Stimulated activated CD8-positive, alpha-beta memory T cell treated with anti-CD3 and anti-CD28 coated beads, Interleukin-15, amount 100 ng/mL, for 24 hours (primary cell): ENCODE results near the gene RSPH1.

Experiments used
- DNase-seq: peaks from one replicate; pipeline ENCODE4 v3.0.0-alpha.2; 2020; ENCODE audit warnings: low read depth

Gene RSPH1

DNA sequence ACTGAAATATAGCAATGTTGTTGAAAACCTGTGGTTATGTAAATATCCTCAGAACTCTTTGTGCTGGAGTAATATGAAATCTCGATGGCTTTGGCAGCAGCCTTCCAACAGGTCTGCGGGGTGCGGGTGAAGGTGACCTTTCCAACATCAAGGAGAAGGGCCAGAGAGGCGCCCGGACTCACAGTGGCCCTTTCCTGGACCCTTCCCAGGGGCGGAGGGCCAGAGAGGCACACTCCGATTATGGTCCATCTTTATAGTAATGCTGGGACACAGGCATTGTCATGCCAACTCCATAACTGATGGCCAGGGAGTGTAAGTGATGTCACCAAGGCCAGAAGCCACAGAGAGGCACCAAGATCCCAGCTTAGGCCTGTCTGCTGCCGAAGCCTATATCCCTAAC, 35.7 kb upstream of the RSPH1 start:
- no peak for DNase-seq

GRCh38 chr21:42530167-42530518, 34.1 kb upstream of the RSPH1 start:
- no peak for DNase-seq

DNA sequence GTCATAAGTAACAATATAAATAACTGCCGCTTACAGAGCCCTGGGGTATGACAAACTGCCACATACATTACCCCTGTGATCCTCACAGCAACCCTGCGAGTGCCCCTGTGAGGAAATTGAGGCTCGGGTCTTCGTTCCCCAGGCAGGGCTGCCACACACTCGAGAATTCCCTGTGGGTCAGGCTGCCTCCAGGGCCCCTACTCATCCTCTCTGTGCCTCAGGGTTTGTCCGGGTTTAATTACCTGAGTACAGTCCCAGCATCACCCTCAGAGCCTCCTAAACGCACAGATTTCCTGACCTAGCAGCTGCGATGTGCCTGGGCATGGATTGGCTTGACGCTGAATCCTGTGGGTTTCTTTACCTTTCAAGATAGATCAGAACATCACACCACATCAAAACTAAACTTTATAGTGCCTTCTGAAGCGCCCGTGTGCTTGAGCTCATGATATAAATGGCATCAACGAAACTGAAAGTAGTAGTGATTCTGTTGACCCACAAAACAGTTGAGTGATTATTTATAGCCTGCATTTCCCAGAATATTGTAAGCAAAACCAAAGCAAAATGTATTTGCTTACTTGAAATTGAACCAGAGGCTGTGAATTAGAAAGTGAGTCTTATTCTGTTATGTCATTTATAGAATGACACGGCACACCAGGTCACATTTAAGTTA, 31.6 kb upstream of the RSPH1 start:
- DNase-seq, result no peak

DNA sequence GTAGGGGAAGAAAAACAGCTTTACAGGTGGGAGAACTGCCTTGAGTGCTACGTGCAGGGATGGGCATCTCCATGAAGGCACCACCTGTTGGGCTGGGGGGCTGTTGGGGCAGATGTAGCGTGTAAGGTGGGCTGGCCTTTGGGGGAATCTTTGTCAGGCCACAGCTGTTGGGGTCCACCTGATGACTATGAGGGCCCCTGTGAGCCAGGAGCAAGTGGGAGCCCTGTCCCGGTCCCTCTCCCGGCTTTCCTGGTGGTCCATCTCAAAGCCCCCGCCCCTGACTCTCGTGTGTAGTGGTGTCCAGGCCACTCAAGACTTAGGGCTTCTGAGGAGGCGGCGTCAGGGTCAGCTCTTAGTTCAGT, 31.1 kb upstream of the RSPH1 start:
- no peak for DNase-seq

DNA sequence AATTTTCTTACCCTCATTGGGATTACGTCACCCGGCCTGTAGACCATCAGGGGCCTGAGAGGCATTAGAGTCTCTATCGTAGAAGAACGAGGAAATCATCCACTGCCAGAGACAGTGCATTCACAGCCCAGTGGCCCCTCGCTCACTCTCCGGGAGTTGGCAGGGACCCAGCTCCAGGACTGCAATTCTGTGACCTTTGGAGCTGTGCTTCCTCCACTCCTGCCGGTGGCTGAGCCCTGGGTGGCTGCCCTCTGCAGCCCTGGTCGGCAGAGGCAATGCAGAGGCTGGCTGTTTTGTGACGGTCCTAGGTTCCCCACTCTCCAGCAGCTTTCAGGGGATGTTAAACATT, 30.3 kb upstream of the RSPH1 start:
- no peak for DNase-seq

- no peak for DNase-seq
These were observed 29.8 kb upstream of the RSPH1 start for GRCh38 chr21:42525676-42526378.

DNA sequence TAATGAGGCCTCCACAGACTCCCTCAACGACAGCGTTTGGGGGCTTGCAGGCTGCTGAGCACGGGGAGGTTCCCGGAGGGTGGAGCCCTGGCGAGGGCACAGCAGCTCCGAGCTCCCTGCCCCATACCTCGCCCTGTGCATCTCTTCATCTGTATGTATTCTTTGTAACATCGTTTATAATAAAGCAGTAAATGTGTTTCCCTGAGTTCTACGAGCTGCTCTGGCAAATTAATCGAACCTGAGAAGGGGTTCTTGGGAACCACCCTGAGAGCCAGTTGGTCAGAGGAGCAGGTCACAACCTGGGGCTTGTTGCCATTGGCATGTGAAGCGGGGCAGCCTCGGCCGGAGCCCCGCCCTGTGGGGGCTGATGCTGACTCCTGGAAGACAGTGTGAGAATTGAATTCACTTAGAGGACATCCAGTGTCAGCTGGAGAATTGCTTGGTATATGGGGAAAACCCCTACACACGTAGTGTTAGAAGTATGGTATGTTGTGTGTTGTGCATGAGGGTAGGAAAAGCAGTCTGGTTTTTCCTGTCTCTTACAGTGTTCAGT, 29.1 kb upstream of the RSPH1 start:
- DNase-seq, result no peak

GRCh38 chr21:42524341-42525028, 28.5 kb upstream of the RSPH1 start:
- no peak for DNase-seq

GRCh38 chr21:42523941-42524340, 27.9 kb upstream of the RSPH1 start:
- DNase-seq, result no peak

- DNase-seq, result no peak
These were observed 27.2 kb upstream of the RSPH1 start for GRCh38 chr21:42523211-42523610.

DNA sequence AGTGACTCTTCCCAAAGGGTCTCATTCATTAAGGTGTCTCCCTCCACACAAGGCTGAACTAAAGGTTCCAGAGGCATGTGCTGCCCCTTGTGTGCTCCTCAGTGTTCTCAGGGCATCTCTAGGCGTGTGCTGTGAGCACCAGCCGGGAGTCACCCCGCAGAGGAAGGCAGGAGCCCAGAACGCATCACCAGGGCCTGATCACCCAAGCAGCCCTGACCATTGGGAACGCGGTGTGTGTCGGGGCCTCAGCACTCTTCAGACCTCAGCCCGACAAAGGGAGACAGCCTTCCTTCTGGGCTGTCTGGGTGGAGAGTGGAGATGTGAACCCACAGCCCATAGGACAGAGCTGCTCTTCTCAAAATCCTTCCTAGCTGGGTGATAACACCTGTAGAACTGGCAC, 26.7 kb upstream of the RSPH1 start:
- DNase-seq, result no peak

GRCh38 chr21:42522271-42522670, 26.2 kb upstream of the RSPH1 start:
- no peak for DNase-seq

GRCh38 chr21:42521805-42522204, 25.8 kb upstream of the RSPH1 start:
- no peak for DNase-seq

GRCh38 chr21:42521384-42521783, 25.4 kb upstream of the RSPH1 start:
- DNase-seq, result no peak

DNA sequence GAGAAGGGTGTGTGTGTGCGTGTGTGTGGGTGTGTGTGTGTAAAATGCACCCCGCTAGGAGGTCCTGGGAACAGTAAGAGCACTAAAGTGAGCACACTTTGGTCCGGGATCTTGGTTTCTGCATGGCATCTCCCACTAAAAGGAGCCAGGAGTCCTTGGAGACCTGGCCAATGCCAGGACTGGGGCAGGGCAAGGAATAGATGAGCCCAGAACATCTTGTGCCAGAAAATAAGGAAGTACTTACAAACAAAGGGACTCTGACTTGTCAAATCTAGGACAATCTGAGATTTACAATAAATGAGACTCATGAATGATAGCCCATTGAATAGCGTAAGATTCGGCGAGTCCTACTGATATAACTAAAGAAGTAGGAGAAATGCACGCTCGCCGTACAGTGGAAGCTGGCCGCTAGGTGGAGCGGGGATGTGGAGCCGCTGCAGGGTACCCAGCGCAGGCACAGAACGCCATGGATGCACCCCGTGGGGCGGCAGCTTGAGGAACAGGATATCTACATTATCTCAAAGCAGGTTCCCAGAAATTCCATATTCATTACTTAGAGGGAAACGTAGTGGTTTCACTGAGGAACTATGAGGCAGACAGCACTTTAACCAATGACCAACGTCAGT, 24.7 kb upstream of the RSPH1 start:
- DNase-seq, result no peak

DNA sequence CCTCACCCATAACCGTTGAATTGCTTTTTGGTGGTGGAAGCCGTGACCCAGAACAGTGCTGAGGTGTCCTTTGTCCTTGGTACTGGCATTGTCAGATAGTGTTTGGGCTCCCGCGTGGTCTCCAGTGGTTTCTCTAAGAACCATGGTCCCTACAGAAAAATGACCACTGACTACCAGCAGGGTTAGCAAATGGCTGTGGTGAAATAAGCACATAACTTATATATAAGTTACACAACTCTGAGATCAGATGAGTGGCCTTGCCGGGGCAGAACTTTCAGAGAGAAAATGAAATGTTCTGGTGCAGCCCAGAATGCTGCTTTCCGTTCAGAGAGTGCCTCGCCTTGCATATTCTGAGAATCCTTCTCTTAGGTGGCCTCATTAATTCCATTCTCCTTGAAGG, 22.6 kb upstream of the RSPH1 start:
- no peak for DNase-seq

DNA sequence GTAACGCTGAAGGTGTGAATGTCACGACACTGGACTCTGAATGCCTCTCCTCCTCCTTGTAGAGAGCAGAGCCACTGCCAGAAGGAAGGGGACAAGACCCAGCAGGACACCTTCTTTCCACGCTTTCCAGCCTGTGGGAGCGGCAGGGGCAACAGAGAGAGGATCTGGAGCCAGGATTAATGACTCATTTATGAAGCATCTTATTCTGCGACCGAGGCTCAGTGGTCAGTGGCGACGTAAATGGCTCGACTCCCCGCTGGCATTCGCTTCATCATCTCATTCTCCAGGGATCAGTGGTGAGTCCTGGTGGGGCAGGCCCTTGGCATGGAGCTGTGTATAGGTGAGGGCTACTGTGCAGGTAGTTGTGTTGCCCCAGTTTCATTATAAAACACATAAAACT, 22.2 kb upstream of the RSPH1 start:
- DNase-seq, result no peak

DNA sequence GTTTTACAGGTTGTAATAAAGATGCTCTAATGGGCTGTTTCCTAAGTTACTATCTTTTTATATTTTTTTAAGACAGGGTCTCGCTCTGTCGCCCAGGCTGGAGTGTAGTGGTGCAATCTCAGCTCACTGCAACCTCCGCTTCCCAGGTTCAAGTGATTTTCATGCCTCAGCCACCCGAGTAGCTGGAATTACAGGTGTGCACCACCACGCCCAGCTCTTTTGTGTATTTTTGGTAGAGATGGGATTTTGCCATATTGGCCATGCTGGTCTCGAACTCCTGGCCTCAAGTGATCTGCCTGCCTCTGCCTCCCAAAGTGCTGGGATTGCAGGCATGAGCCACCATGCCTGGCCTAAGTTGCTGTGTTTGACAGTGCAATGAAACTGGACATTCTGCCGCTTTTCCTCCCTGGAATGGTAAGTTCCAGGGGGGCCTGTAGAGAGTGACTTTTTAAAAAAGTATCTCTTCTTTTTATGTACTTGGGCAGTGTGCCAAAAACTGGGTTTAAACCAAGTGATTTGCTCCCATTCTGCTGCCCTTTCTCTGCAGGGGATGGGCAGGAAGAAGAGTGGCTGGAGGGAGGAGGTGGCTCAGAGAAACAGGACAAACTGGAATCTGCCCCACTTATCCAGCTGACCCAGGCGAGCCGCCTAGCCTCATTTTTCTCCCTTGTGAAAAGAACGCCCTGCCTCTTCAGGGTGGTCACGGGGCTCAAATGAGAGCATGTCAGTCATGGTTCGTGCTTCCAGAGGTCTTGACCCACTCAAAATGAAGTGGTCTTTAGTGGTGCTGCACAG, 19.9 kb upstream of the RSPH1 start:
- no peak for DNase-seq

DNA sequence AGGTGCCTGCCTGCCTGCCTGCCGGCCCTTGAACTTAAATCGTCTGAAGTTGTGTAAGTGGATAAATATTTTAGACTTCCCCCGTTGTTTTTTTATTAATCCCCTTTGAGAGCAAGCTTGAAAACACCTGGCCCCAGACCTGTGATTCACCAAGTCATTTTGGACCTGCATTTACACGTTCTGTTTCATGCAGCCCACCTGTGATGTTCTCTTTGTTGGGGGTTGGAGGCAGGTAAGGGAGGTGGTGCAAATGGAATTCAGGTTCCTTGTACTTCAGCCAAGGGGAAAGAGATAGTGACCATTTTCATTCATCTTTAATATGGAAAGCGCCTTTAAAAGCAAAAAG, 18.8 kb upstream of the RSPH1 start:
- DNase-seq, result no peak

GRCh38 chr21:42513985-42514882, 18.2 kb upstream of the RSPH1 start:
- no peak for DNase-seq
